ENCODE data around the gene TXNRD1.

The TXNRD1 gene

GRCh38 chr12:104248444-104248843, 32.9 kb downstream of the TXNRD1 start:
- Histone ChIP-seq H2AFZ (ENCODE audit: low read length) (no peak overlapping the region), H2BK120ac (ENCODE audit: low read depth, low read length) (no peak overlapping the region), H3K14ac (ENCODE audit: low read length) (no peak overlapping the region), H3K9ac (ENCODE audit: low read depth, low read length, poor library complexity) (no peak overlapping the region), H4K8ac (ENCODE audit: low read depth, low read length) (no peak overlapping the region), H3K4me1 (ENCODE audit: control insufficient read depth in 2 of 2, insufficient read depth in 1 of 2, low read depth in 1 of 2, low read length in 2 of 2) (no peaks in the 10 kb centered on the region), H3K18ac (ENCODE audit: low read length) (no peak overlapping the region), H3K4me2 (ENCODE audit: insufficient read depth, low read length, poor library complexity, severe bottlenecking) (no peak overlapping the region), H4K91ac (ENCODE audit: low read depth, low read length, poor library complexity) (no peak overlapping the region), H3K79me1 (ENCODE audit: low read depth, low read length) (no peaks in the 10 kb centered on the region), H2AK5ac (ENCODE audit: low read depth, low read length) (no peak overlapping the region), H3K4me3 (ENCODE audit: low read length in 2 of 2) (no peak overlapping the region), H2BK5ac (ENCODE audit: low read length) (no peak overlapping the region), H3K23ac (ENCODE audit: low read depth, low read length, poor library complexity) (no peak overlapping the region), H2BK12ac (ENCODE audit: low read length) (no peak overlapping the region), H3K4ac (ENCODE audit: low read length) (no peak overlapping the region), H3K27ac (replicated peaks; ENCODE audit: low read length) (no peak overlapping the region), H2BK15ac (ENCODE audit: low read length) (no peak overlapping the region), H3K27me3 (ENCODE audit: control insufficient read depth in 3 of 3, insufficient read depth in 3 of 3, low read depth in 1 of 3, low read length in 3 of 3) (peaks cover 0 to 4% (median 0%) of the 10 kb centered on the region in 3 experiments), H3K9me3 (replicated peaks in 1 of 2; ENCODE audit: control insufficient read depth in 2 of 2, insufficient read depth in 1 of 2, low read depth in 1 of 2, low read length in 2 of 2) (no peaks in the 10 kb centered on the region), H3K36me3 (replicated peaks in 1 of 2; ENCODE audit: control insufficient read depth in 2 of 2, insufficient read depth in 2 of 2, low read length in 2 of 2) (no peaks in the 10 kb centered on the region)
- no peak for DNase-seq (ENCODE audit: low spot score)
- no CpG with 5 or more reads among the region's 8 CpGs for WGBS, 2 donors (ENCODE audit: extremely low coverage in 2 of 2, insufficient read length in 2 of 2, insufficient replicate concordance in 1 of 2)

GRCh38 chr12:104249017-104249416, 33.4 kb downstream of the TXNRD1 start:
- DNase-seq (ENCODE audit: low spot score), result no peak

GRCh38 chr12:104249898-104250297, 34.3 kb downstream of the TXNRD1 start:
- Histone ChIP-seq H3K14ac (ENCODE audit: low read length) (no peak overlapping the region), H3K4me1 (ENCODE audit: control insufficient read depth in 2 of 2, insufficient read depth in 1 of 2, low read depth in 1 of 2, low read length in 2 of 2) (no peaks in the 10 kb centered on the region), H3K27ac (replicated peaks; ENCODE audit: low read length) (no peak overlapping the region), H3K4ac (ENCODE audit: low read length) (no peak overlapping the region), H2BK5ac (ENCODE audit: low read length) (no peak overlapping the region), H3K4me3 (ENCODE audit: low read length in 2 of 2) (no peak overlapping the region), H3K36me3 (replicated peaks in 1 of 2; ENCODE audit: control insufficient read depth in 2 of 2, insufficient read depth in 2 of 2, low read length in 2 of 2) (no peaks in the 10 kb centered on the region), H3K9me3 (replicated peaks in 1 of 2; ENCODE audit: control insufficient read depth in 2 of 2, insufficient read depth in 1 of 2, low read depth in 1 of 2, low read length in 2 of 2) (no peaks in the 10 kb centered on the region), H3K18ac (ENCODE audit: low read length) (no peak overlapping the region), H4K8ac (ENCODE audit: low read depth, low read length) (no peak overlapping the region), H3K27me3 (ENCODE audit: control insufficient read depth in 3 of 3, insufficient read depth in 3 of 3, low read depth in 1 of 3, low read length in 3 of 3) (no peaks in the 10 kb centered on the region), H3K23ac (ENCODE audit: low read depth, low read length, poor library complexity) (no peak overlapping the region), H2BK12ac (ENCODE audit: low read length) (no peak overlapping the region), H4K91ac (ENCODE audit: low read depth, low read length, poor library complexity) (no peak overlapping the region), H3K4me2 (ENCODE audit: insufficient read depth, low read length, poor library complexity, severe bottlenecking) (no peak overlapping the region), H2AK5ac (ENCODE audit: low read depth, low read length) (no peak overlapping the region), H2BK15ac (ENCODE audit: low read length) (no peak overlapping the region), H2BK120ac (ENCODE audit: low read depth, low read length) (no peak overlapping the region), H3K79me1 (ENCODE audit: low read depth, low read length) (no peaks in the 10 kb centered on the region), H2AFZ (ENCODE audit: low read length) (no peak overlapping the region), H3K9ac (ENCODE audit: low read depth, low read length, poor library complexity) (no peak overlapping the region)
- WGBS, 2 donors (ENCODE audit: extremely low coverage in 2 of 2, insufficient read length in 2 of 2, insufficient replicate concordance in 1 of 2), result no CpG with 5 or more reads among the region's 4 CpGs
- no peak for DNase-seq (ENCODE audit: low spot score)

More at GRCh38 chr12:104249017-104249416, 33.4 kb downstream of the TXNRD1 start:
- no peak overlapping the region for H4K8ac ChIP-seq (ENCODE audit: low read depth, low read length)
- no peak overlapping the region for H3K4me3 ChIP-seq (ENCODE audit: low read length in 2 of 2)
- no peak overlapping the region for H3K27ac ChIP-seq (replicated peaks; ENCODE audit: low read length)
- no peaks in the 10 kb centered on the region for H3K9me3 ChIP-seq (replicated peaks in 1 of 2; ENCODE audit: control insufficient read depth in 2 of 2, insufficient read depth in 1 of 2, low read depth in 1 of 2, low read length in 2 of 2)
- H3K27me3 ChIP-seq (ENCODE audit: control insufficient read depth in 3 of 3, insufficient read depth in 3 of 3, low read depth in 1 of 3, low read length in 3 of 3), result no peaks in the 10 kb centered on the region
- no peak overlapping the region for H4K91ac ChIP-seq (ENCODE audit: low read depth, low read length, poor library complexity)
- H3K23ac ChIP-seq (ENCODE audit: low read depth, low read length, poor library complexity), result no peak overlapping the region
- WGBS, 2 donors (ENCODE audit: extremely low coverage in 2 of 2, insufficient read length in 2 of 2, insufficient replicate concordance in 1 of 2), result no CpG with 5 or more reads among the region's 3 CpGs
- H2AK5ac ChIP-seq (ENCODE audit: low read depth, low read length), result no peak overlapping the region
- no peak overlapping the region for H3K9ac ChIP-seq (ENCODE audit: low read depth, low read length, poor library complexity)
- no peak overlapping the region for H3K4me2 ChIP-seq (ENCODE audit: insufficient read depth, low read length, poor library complexity, severe bottlenecking)
- H3K4ac ChIP-seq (ENCODE audit: low read length), result no peak overlapping the region
- no peak overlapping the region for H3K14ac ChIP-seq (ENCODE audit: low read length)
- no peaks in the 10 kb centered on the region for H3K4me1 ChIP-seq (ENCODE audit: control insufficient read depth in 2 of 2, insufficient read depth in 1 of 2, low read depth in 1 of 2, low read length in 2 of 2)
- H2BK15ac ChIP-seq (ENCODE audit: low read length), result no peak overlapping the region
- H3K18ac ChIP-seq (ENCODE audit: low read length), result no peak overlapping the region
- H2BK12ac ChIP-seq (ENCODE audit: low read length), result no peak overlapping the region
- H2BK120ac ChIP-seq (ENCODE audit: low read depth, low read length), result no peak overlapping the region
- no peaks in the 10 kb centered on the region for H3K36me3 ChIP-seq (replicated peaks in 1 of 2; ENCODE audit: control insufficient read depth in 2 of 2, insufficient read depth in 2 of 2, low read length in 2 of 2)
- H2AFZ ChIP-seq (ENCODE audit: low read length), result no peak overlapping the region
- H3K79me1 ChIP-seq (ENCODE audit: low read depth, low read length), result no peaks in the 10 kb centered on the region
- H2BK5ac ChIP-seq (ENCODE audit: low read length), result no peak overlapping the region

GRCh38 chr12:104250366-104251125, 35.0 kb downstream of the TXNRD1 start:
- H3K14ac ChIP-seq (ENCODE audit: low read length), result no peak overlapping the region
- H2BK15ac ChIP-seq (ENCODE audit: low read length), result no peak overlapping the region
- H3K4me3 ChIP-seq (ENCODE audit: low read length in 2 of 2), result no peak overlapping the region
- H2AFZ ChIP-seq (ENCODE audit: low read length), result no peak overlapping the region
- H3K36me3 ChIP-seq (replicated peaks in 1 of 2; ENCODE audit: control insufficient read depth in 2 of 2, insufficient read depth in 2 of 2, low read length in 2 of 2), result no peaks in the 10 kb centered on the region
- WGBS, 2 donors (ENCODE audit: extremely low coverage in 2 of 2, insufficient read length in 2 of 2, insufficient replicate concordance in 1 of 2), result no CpG with 5 or more reads among the region's 2 CpGs
- H2BK5ac ChIP-seq (ENCODE audit: low read length), result no peak overlapping the region
- no peak overlapping the region for H3K23ac ChIP-seq (ENCODE audit: low read depth, low read length, poor library complexity)
- H3K4ac ChIP-seq (ENCODE audit: low read length), result no peak overlapping the region
- no peak overlapping the region for H3K18ac ChIP-seq (ENCODE audit: low read length)
- H3K9me3 ChIP-seq (replicated peaks in 1 of 2; ENCODE audit: control insufficient read depth in 2 of 2, insufficient read depth in 1 of 2, low read depth in 1 of 2, low read length in 2 of 2), result no peaks in the 10 kb centered on the region
- no peaks in the 10 kb centered on the region for H3K79me1 ChIP-seq (ENCODE audit: low read depth, low read length)
- H2AK5ac ChIP-seq (ENCODE audit: low read depth, low read length), result no peak overlapping the region
- H3K27ac ChIP-seq (replicated peaks; ENCODE audit: low read length), result no peak overlapping the region
- no peak overlapping the region for H2BK120ac ChIP-seq (ENCODE audit: low read depth, low read length)
- no peaks in the 10 kb centered on the region for H3K4me1 ChIP-seq (ENCODE audit: control insufficient read depth in 2 of 2, insufficient read depth in 1 of 2, low read depth in 1 of 2, low read length in 2 of 2)
- DNase-seq (ENCODE audit: low spot score), result no peak
- H3K27me3 ChIP-seq (ENCODE audit: control insufficient read depth in 3 of 3, insufficient read depth in 3 of 3, low read depth in 1 of 3, low read length in 3 of 3), result no peaks in the 10 kb centered on the region
- H4K8ac ChIP-seq (ENCODE audit: low read depth, low read length), result no peak overlapping the region
- no peak overlapping the region for H4K91ac ChIP-seq (ENCODE audit: low read depth, low read length, poor library complexity)
- H3K4me2 ChIP-seq (ENCODE audit: insufficient read depth, low read length, poor library complexity, severe bottlenecking), result no peak overlapping the region
- H3K9ac ChIP-seq (ENCODE audit: low read depth, low read length, poor library complexity), result no peak overlapping the region
- no peak overlapping the region for H2BK12ac ChIP-seq (ENCODE audit: low read length)

All from neuronal stem cell (in vitro differentiated cells).